HG02981 (cell line): ENCODE data around the gene MBTPS1.
"Not testable (repeated sequence)": the region's sequence is repeated elsewhere in the genome, so short reads cannot be mapped to it uniquely, and the experiment has no call there.

Experiments
- ATAC-seq: cut with Tn5 transposase; IDR thresholded peaks from one replicate; pipeline ENCODE4 v1.9.1; 2021; ENCODE audit warnings: mild to moderate bottlenecking, moderate library complexity; ENCODE audit not compliant: unreplicated experiment

The MBTPS1 gene

DNA sequence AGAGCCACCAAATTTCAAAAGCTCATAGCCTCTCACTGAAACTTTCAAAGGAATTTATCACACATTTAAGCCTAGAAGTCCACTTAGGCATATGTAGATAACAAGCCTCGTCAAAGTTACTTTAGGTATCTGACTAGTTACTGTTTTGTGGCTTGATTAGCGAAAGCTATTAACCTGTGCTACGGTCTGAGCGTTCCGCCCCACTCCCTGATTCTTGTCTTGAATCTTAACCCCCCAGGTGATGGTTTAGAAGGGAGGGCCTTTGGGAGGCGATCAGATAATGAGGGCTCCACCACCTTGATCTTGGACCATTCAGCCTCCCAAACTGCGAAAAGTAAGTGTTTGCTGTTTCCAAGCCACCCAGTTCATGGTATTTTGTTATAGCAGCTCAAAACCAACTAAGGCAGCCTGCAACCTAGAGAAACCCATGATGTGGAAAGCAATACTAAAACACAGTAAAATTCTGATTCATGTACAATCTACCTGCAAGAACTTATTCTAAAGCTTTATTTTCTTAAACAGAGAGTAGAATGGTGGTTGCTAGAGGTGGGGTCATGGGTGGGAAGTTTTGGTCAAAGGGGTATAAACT is 21.1 kb upstream of the MBTPS1 start:
- ATAC-seq: no peak

DNA sequence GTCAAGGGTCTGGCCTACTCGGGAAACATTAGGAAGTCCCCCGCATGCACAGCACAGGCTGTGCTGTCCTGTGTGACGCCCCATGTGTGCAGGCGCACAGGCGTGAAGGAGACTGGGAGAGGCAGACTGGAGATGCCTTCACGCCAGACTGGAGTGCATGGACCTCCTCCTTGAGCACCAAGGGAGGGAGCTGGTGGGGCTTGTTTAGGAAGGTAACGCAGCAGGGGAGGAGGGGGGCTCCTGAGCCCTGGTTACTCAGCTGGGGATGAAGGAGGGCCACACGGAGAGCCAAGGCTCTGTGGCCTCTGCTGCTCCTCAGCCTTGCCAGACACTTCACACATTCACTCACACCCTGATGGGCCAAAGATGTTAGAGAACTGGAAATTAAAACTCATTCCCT is 20.5 kb upstream of the MBTPS1 start:
- no peak for ATAC-seq

DNA sequence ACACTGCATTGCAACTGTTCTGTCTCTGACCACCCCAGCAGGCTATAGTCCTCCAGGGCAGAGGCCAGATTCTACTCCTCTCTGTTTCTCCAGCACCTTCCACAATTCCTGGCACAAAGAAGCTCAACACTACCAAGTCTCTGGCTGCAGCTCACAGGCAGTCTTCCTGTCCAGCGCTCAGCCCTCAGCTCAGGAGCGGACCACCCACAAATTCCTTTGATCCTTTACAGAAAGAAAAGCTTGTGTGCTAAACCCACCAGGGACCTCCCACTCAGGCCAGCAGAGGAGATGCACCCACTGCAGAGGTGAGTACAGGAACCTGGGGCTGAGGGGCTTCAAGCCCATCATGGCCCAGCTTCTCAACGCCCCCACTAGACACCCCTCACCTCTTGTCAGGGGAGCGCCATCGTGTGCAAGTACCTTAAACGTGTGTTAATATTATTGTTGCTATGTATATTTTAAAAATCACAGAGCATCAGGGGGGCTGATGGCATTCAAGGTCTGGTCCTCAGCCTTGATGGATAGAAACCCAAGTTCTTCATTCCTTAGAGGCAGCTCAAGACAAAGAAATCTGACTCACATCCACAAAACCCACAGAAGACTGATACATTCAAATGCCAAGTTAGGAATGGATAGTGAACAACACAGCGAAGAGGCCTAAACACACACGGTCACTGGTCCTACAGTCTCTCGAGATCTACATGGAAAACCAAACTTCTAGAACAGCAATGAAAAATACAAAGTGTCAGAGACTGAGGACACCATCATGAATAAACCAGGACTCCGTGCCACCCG is 19.8 kb upstream of the MBTPS1 start:
- no peak for ATAC-seq

DNA sequence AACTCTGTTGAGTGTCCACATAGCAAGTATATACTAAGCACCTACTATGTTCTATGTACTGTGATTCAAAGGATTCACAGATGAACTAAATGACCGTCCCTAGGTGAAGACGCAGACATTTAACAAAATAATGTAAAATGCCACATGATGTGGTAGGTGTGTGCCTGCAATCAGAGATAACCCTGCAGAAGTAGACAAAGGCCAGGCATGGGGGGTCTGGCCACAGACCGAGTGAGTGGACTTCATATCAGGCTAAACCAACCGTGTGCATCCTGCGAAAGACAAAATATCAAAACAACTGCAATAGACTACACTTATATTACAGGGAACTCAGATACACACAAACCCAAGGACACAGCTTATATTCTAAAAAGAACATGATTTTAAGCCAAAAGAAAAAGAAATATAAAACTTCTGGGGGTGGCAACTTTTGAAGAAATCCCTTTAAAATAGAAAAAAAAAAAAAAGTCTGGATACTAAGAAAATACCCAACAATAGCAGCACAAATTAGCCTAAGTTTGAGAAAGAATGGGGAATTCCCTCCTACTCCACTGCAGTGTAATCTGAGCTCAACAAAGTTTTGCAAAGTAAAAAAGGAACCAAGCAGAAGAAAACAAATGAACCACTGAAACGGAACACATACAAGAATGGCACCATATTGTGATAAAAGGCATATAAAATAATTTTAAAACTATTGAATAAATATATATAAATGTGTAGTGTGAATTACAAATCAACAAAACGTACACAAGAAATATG is 16.0 kb upstream of the MBTPS1 start:
- ATAC-seq: no peak

DNA sequence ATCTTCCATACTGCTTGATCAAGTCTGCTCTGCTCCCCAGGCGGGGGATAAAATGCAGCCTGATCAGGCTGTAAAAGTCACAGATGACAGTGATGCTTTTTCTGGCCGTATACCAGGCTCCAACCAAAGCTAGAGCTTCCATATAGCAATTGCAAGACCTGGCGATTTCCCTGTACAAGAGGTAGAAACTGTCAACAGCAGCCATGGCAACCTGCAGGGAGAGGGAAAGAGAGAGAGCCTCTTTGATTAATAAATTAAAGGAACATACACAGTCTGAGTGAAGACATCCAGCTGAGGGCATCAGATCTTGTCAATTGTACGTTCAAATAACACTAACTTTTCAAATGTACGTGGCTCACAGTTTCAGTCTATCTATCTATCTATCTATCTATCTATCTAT is 14.4 kb upstream of the MBTPS1 start:
- ATAC-seq: no peak

DNA sequence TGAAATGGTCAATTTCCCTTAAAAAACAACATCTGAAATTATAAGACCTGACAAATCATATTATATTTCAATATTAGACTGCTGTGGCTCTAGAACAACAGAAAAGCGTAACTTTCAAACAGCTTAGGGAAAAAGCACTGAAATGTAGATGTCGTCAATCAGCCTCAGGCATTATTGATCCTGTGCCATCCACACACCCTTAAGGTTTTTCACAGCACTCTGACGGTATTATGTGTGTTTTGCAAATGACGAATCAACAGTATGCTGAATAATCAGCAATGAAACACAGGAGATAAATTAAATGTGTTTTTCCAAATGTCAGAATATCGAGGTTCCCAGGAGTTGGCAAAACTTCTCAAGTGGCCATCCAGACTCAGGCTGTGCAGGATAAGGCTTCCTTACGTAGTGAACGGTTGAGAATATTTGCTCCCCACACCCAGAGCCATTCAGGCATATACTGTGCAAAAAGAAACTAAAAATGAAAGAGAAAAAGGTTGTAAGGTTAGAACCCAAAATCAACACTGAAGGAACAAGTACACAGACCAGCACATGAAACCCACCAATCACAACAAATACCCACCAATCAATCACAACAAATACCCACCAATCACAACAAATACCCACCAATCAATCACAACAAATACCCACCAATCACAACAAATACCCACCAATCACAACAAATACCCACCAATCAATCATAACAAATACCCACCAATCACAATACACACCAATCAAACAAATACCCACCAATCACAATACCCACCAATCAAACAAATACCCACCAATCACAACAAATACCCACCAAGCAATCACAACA is 7.7 kb upstream of the MBTPS1 start:
- no peak for ATAC-seq

DNA sequence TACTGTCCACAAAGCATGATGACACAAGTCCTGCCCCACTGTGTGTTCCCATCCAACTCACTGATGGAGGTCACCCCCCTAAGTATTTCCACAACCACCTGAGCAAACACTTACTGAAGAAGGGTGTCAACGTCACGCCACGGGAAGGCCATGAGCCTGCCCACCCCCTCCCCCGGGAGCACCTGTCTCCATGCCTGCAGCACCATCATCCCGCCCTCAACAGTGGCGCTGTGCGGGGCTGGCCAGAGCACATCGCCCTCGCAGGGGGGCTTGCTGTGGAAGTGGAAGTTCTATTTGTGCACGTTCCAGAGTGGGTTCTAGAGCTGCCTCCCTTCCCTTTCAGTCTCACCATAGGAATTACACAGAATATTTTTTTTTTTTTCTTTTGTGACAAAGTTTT is 4.3 kb upstream of the MBTPS1 start:
- ATAC-seq: no peak

DNA sequence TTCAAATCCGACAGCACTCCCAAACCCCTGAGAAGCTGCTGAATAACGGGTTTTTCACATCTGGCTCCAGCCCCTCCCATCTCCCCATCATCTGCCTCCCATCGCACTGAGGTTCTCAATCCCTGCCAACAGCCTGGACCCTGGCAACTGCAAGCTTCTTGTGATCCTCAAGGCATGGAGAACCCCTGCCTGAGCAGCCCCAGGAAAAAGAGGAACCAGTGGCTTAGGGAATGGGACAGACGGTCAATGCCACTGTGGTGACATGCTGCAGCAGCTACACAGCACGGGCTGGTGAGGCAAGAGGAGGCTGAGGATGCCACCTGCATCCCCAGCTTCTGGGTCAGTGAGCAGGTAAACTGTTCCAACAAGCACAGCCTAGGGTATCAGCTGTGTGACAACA is 3.3 kb upstream of the MBTPS1 start:
- ATAC-seq: no peak

DNA sequence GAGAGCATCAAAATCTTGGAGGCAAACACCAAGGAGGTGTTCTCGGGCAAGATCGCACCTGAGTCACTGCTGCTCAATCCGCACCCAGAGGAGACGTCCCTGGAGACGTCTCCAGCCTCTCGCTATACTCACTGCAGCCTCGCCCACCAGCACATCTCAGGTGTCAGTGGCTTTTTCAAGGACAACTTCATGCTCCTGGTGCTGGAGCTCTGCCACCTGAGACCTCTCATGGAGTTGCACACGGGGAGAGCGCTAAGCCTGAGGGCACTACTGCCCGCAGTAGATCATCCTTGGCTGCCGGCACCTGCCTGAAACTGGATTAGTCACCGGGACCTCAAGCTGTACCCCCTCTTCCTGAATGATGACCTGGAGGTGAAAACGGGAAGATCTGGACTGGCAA is 2.6 kb upstream of the MBTPS1 start:
- no peak for ATAC-seq

DNA sequence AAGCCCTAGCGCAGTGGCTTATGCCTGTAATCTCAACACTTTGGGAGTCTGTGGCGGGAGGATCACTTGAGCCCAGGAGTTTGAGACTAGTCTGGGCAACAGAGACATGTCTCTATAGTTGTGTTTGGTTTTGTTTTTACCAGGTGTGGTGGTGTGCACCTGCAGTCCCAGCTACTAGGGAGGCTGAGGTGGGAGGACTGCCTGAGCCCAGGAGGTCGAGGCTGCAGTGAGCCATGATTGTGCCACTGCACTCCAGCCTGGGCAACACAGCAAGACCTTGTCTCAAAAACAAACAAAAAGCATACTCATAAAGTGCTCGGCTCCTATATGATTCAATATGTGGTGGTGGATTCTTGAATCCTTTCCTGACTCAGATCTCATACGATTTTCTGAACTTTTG is 1.6 kb upstream of the MBTPS1 start:
- not testable (repeated sequence) for ATAC-seq

DNA sequence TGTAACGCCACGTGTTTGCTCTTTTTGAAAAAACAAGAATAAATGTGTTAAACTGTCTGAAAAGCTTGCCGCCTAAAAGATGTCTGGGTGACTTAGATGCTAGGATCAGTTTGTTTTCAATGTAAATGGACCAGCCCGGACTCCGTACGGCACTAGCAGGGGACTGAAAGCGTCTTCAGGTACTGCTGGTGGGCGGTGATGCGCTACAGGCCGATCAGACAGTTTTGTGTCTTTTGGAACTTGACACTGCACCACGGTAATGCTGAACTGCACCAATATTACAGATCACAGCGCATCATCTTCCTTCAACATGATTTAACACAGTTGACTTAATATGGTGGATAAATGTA is 727 bp upstream of the MBTPS1 start:
- no peak for ATAC-seq

DNA sequence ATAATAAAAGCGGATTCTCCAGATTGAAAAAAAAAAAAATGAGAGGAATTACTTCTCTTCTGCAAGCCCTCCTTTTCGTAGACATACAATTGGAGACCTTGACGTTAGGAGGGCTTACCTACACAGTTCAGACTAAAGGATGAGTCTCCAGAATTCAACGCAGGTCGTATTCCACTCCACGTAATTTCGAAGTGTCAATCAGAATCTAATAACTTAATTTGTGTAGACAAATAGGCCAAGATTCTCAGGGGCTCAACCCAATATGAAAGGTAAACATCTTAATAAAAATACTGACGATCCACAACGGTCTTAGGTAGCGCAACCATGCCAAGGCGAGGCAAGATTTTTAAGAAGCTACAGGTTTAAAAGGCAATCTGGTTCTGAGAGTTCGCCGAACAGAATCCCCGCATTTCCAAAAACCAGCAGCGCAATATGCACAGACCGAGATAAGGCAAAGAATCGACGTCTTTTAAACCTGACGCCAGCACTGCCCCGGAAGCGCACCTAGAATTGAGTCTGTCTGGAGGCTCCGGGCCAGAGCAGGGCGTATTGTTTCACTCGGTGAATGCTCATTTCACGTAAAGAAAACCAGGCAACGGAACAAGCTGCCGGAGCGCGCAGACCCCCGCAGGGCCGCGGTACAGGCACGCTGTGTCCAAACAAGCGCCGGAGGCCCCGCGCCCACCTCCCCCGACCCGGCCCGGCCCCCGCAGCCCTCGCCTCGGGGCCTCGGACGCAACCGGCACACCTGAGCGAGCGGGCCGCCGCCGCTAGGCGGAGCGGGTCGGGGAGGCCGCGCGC is 623 bp downstream of the MBTPS1 start:
- peak; percentile 34 for ATAC-seq

DNA sequence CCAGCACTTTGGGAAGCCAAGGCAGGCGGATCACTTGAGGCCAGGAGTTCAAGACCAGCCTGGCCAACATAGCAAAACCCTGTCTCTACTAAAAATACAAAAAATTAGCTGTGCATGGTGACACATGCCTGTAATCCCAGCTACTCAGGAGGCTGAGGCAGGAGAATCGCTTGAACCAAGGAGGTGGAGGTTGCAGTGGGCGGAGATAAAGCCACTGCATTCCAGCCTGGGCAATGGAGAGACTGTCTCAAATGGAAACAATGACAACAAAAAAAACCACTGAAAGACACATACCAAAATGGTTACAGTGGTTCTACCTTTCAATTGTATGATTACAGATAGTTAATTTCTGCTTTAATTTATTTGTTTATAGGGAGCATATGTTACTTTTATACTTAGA is 4.8 kb downstream of the MBTPS1 start:
- ATAC-seq: not testable (repeated sequence)

DNA sequence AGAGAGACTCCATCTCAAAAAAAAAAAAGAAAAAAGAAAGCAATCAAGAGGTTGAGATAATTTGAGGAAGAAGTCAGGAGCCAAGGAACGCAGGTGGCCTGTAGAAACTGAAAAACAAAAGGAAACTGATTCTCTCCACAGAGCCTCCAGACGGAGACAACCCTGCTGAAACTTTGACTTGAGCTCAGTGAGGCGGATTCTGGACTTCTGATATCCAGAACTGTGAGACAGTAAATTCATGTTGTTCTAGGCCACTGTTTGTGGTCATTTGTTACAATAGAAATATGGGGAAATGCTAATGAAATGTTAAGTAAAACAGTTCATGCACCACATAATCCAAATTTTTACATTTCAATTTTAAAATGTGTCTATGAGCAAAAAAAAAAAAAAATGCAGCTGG is 5.2 kb downstream of the MBTPS1 start:
- ATAC-seq: no peak

DNA sequence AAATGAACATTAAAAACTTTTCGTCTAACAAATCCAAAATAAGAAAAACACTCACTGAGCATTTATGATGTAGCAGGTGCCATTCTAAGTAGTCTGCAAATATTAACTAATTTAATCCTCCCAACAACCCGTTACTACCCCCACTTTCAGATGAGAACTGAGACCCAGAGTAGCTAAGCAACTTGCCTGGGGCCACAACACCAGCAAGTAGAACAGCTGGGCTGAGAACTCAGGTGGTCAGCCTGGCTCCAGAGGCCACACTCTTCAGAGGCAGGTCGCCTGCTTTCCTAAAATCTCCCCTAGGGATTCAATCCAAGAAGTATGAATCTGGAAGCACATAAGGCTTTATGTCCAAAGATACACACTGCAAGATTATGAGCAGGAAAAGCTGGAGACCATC is 6.2 kb downstream of the MBTPS1 start:
- ATAC-seq: no peak

DNA sequence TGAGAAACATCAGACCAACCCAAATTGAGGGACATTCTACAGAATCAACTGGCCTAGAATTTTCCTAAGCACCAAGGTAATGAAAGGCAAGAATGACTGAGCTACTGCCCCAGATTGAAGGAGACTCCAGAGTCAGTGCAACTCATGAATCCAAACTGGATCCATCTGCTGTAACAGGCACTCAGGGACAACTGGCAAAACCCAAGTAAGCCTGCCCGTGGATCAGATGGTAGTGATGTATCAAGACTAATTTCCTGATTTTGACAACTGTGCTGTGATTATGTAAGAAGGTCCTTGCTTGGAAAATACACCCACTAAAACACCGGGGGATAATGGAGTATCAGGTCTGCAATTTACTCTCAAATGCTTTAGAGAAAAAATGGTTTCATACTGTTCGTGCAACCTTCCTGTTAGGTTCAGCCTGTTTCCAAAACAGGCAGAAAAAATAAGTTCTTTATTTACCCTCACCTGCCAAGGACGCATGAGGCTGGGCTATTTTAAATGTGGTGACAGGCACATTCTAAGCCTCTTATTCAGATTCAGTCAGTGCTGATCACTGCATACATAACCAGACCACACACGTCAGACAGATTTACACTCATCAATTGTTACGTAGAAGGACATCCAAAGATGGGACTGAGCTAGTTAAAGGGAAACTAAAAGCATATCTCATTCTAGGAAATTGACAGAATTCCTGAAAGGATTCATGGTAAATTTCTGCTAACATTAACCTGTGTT is 7.0 kb downstream of the MBTPS1 start:
- no peak for ATAC-seq

DNA sequence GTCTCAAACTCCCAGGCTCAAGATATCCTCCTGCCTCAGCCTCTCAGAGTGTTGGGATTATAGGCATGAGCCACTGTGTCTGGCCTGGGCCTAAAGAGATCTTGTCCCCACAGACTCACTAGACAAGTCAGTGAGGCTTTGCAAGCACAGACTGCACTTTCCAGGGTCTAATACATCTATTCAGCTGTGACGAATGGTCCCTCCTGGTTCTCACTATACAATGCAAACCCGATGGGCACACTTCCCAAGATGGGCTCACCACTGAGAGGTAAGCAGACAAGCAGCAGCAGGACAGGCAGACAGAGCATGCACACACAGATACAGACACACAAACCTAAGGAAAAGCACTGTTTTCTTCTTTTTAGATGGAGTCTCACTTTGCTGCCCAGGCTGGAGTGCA is 8.8 kb downstream of the MBTPS1 start:
- no peak for ATAC-seq

DNA sequence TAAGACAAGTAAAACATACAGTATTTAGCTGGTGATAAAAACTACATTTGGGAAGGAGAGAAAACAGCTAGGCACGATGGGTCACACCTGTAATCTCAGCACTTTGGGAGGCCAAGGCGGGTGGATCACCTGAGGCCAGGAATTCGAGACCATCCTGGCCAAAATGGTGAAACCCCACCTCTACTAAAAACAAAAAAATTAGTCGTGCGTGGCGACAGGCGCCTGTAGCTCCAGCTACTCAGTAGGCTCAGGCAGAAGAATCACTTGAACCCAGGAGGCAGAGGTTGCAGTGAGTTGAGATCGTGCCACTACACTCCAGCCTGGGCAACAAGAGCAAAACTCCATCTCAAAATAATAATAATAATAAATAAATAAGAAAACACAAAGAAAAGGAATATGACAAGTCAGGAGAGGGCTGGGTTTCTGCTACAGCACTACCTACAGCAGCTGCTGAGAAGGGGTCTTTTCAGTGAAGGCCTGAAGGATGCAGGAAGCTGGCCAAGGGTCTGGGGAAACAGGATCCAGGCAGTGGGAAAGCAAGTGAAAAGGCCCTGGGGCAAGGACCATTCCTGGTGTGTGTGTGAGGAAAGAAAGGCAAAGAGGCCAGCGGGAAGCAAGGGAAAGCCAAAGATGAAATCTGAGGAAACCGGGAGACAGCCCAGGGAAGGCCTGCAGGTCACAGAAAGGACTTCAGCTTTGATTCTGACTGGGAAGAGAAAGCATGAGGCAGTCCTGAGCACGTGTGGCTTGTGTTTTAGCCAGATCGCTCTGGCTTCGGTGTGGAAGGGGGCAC is 10.6 kb downstream of the MBTPS1 start:
- no peak for ATAC-seq

DNA sequence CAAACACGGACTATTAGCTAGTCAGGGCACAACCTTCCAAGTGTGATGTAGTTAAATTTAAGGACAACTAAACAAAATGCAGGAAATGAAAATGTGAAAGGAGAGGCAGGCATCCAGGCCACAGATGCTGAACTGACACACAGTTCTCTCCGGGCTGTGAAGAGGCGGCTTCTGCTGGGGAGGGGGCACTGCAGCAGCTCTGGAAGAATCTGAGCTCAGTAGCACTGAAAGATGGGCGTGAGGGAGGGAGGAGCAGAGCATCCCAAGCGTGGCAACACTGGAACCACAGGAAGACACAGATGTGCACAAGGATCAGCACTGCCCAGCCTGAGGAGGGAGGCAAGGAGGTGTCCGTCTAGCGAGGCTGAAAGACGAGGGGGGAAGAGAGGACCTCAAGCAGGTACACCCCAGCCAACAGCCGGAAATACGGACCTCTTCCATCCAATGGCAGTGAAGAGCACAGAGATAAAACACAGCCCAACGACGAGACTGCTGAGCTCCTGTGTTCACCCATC is 11.4 kb downstream of the MBTPS1 start:
- ATAC-seq: no peak
